HG03060 (cell line): ENCODE measurements around the gene RAB30.

Experiments used
- ATAC-seq: cut with Tn5 transposase; IDR thresholded peaks from one replicate; pipeline ENCODE4 v1.9.1; 2021; ENCODE audit warnings: low read depth, moderate number of reproducible peaks; ENCODE audit not compliant: unreplicated experiment

The RAB30 gene

GRCh38 chr11:83070731-83071566 lies 748 bp downstream of the RAB30 start:
- no peak for ATAC-seq

GRCh38 chr11:83070044-83070701 lies 1.5 kb downstream of the RAB30 start:
- ATAC-seq, result no peak

- ATAC-seq, result no peak
These were observed 2.2 kb downstream of the RAB30 start for GRCh38 chr11:83069441-83070043.

GRCh38 chr11:83068568-83068967 lies 3.1 kb downstream of the RAB30 start:
- no peak for ATAC-seq

GRCh38 chr11:83064011-83064410 lies 7.7 kb downstream of the RAB30 start:
- ATAC-seq, result no peak

GRCh38 chr11:83063073-83063754 lies 8.5 kb downstream of the RAB30 start:
- ATAC-seq, result peak; percentile 68

GRCh38 chr11:83061883-83062282 lies 9.8 kb downstream of the RAB30 start:
- peak; percentile 44 for ATAC-seq

- ATAC-seq, result no peak
These were observed 10.7 kb downstream of the RAB30 start for GRCh38 chr11:83060965-83061364.

- ATAC-seq, result no peak
These were observed 14.0 kb downstream of the RAB30 start for GRCh38 chr11:83057721-83058120.

GRCh38 chr11:83056611-83057010 lies 15.1 kb downstream of the RAB30 start:
- ATAC-seq, result no peak

GRCh38 chr11:83056204-83056603 lies 15.5 kb downstream of the RAB30 start:
- no peak for ATAC-seq

- peak; percentile 54 for ATAC-seq
These were observed 16.8 kb downstream of the RAB30 start for GRCh38 chr11:83054904-83055380.

- no peak for ATAC-seq
These were observed 17.7 kb downstream of the RAB30 start for GRCh38 chr11:83054001-83054400.

- no peak for ATAC-seq
These were observed 19.7 kb downstream of the RAB30 start for GRCh38 chr11:83051760-83052671.

- ATAC-seq, result no peak
These were observed 24.0 kb downstream of the RAB30 start for GRCh38 chr11:83047515-83048225.

GRCh38 chr11:83046621-83047172 lies 25.0 kb downstream of the RAB30 start:
- ATAC-seq, result no peak

GRCh38 chr11:83044958-83045712 lies 26.6 kb downstream of the RAB30 start:
- peak; percentile 68 for ATAC-seq
